HepG2 (cell line): ENCODE measurements around the gene CCT3. TPM values are rescaled to one million over a fixed set of nuclear protein-coding genes. Genes with fewer than 3 reads are reported as not detected.

Experiments
- CBFB ChIP-seq: sonication (generic); formaldehyde crosslinking; IDR thresholded peaks from 2 replicates; pipeline ENCODE4 v1.4.0; 2020; ENCODE audit warnings: missing genetic modification reagents
- GPN1 ChIP-seq: sonication (generic); formaldehyde crosslinking; IDR thresholded peaks from 2 replicates; pipeline ENCODE4 v1.5.1; 2020; ENCODE audit warnings: missing genetic modification reagents, borderline replicate concordance
- HMG20B ChIP-seq: conservative IDR thresholded peaks from 2 replicates; pipeline ENCODE4 v1.6.1; 2016; ENCODE audit warnings: missing genetic modification reagents, missing compliant biosample characterization
- HNRNPUL1 ChIP-seq: fragments of 200-400 bp; formaldehyde crosslinking; IDR thresholded peaks from 2 replicates; pipeline ENCODE4 v1.6.1; 2017; ENCODE audit warnings: low read depth, mild to moderate bottlenecking, low read length, moderate library complexity
- IRX3 ChIP-seq: sonication (generic); formaldehyde crosslinking; IDR thresholded peaks from 2 replicates; pipeline ENCODE4 v1.8.1; 2023; ENCODE audit warnings: mild to moderate bottlenecking, low read depth, missing genetic modification reagents, borderline replicate concordance
- KLF9 ChIP-seq: IDR thresholded peaks from 2 replicates; pipeline ENCODE4 v1.6.1; 2016; ENCODE audit warnings: low read depth
- MAF1 ChIP-seq: sonication (generic); formaldehyde crosslinking; IDR thresholded peaks from 2 replicates; pipeline ENCODE4 v1.5.0; 2020; ENCODE audit warnings: missing genetic modification reagents, borderline replicate concordance
- MXI1 ChIP-seq: IDR thresholded peaks from 3 replicates; pipeline ENCODE4 v1.6.1; 2012; ENCODE audit warnings: low read depth, low read length, inconsistent platforms, borderline replicate concordance
- NAIF1 ChIP-seq: sonication (generic); formaldehyde crosslinking; IDR thresholded peaks from 2 replicates; pipeline ENCODE4 v1.5.0; 2020; ENCODE audit warnings: mild to moderate bottlenecking, missing genetic modification reagents, borderline replicate concordance
- NPAS2 ChIP-seq: sonication (generic); formaldehyde crosslinking; IDR thresholded peaks from 2 replicates; pipeline ENCODE4 v1.8.0; 2022; ENCODE audit warnings: mild to moderate bottlenecking, missing genetic modification reagents, borderline replicate concordance
- NRL ChIP-seq: sonication (generic); formaldehyde crosslinking; IDR thresholded peaks from 2 replicates; pipeline ENCODE4 v1.5.0; 2020; ENCODE audit warnings: missing genetic modification reagents, mild to moderate bottlenecking, moderate library complexity, borderline replicate concordance
- ONECUT2 ChIP-seq: sonication (generic); formaldehyde crosslinking; IDR thresholded peaks from 2 replicates; pipeline ENCODE4 v1.4.0; 2020; ENCODE audit warnings: missing genetic modification reagents
- POLR2A ChIP-seq, 2 experiments: IDR thresholded peaks; 2 replicates each; pipeline ENCODE4 v1.6.1; 2011; ENCODE audit warnings: low read depth in 2 of 2, low read length in 2 of 2, mild to moderate bottlenecking in 1 of 2, moderate library complexity in 1 of 2; ENCODE audit not compliant: insufficient read depth in 1 of 2
- RFX1 ChIP-seq: fragments of 450-650 bp; IDR thresholded peaks from 2 replicates; pipeline ENCODE4 v1.6.1; 2017
- RXRA ChIP-seq: sonication (generic); formaldehyde crosslinking; IDR thresholded peaks from 2 replicates; pipeline ENCODE4 v1.5.1; 2020; ENCODE audit warnings: missing genetic modification reagents
- TEF ChIP-seq: sonication (generic); formaldehyde crosslinking; IDR thresholded peaks from 2 replicates; pipeline ENCODE4 v1.5.0; 2020; ENCODE audit warnings: missing genetic modification reagents
- TERF1 ChIP-seq: sonication (generic); formaldehyde crosslinking; IDR thresholded peaks from 2 replicates; pipeline ENCODE4 v1.8.0; 2022; ENCODE audit warnings: mild to moderate bottlenecking, missing genetic modification reagents, moderate library complexity
- ZKSCAN5 ChIP-seq: sonication (generic); formaldehyde crosslinking; IDR thresholded peaks from 2 replicates; pipeline ENCODE4 v1.5.1; 2020; ENCODE audit warnings: mild to moderate bottlenecking, missing genetic modification reagents
- ZNF121 ChIP-seq: sonication (generic); formaldehyde crosslinking; IDR thresholded peaks from 2 replicates; pipeline ENCODE4 v1.5.0; 2020; ENCODE audit warnings: mild to moderate bottlenecking, missing genetic modification reagents
- ZNF629 ChIP-seq: sonication (generic); formaldehyde crosslinking; conservative IDR thresholded peaks from 2 replicates; pipeline ENCODE4 v1.5.0; 2020; ENCODE audit warnings: missing genetic modification reagents
- ZNF720 ChIP-seq: sonication (generic); formaldehyde crosslinking; IDR thresholded peaks from 2 replicates; pipeline ENCODE4 v1.4.0; 2020; ENCODE audit warnings: missing genetic modification reagents
- ZNF75D ChIP-seq: sonication (generic); formaldehyde crosslinking; IDR thresholded peaks from 2 replicates; pipeline ENCODE4 v1.8.1; 2023; ENCODE audit warnings: missing genetic modification reagents, mild to moderate bottlenecking, borderline replicate concordance
- ZNF788 ChIP-seq: sonication (generic); formaldehyde crosslinking; IDR thresholded peaks from 2 replicates; pipeline ENCODE4 v1.5.0; 2020; ENCODE audit warnings: mild to moderate bottlenecking, missing genetic modification reagents, borderline replicate concordance
- ZNF850 ChIP-seq: sonication (generic); formaldehyde crosslinking; conservative IDR thresholded peaks from 2 replicates; pipeline ENCODE4 v1.9.0; 2021; ENCODE audit warnings: mild to moderate bottlenecking, missing genetic modification reagents
- polyA plus RNA-seq, 8 experiments: library from polyadenylated mRNA; depleted of rRNA in 3 of 8; stranded (reverse) in 7 of 8; unstranded in 1 of 8; fragments of >200 nt; fragmentation: Illumina TruSeq in 4 of 8; extraction: Trizol in 4 of 8; gene quantifications; 2 replicates each; pipeline versions ENCODE4 v1.2.1 to v1.2.3, GENCODE V29; 2011 to 2016; ENCODE audit warnings: low read depth in 4 of 8, missing spikeins in 1 of 8, mixed read lengths in 1 of 8; ENCODE audit not compliant: insufficient read depth in 1 of 8
- total RNA-seq, 5 experiments: library from RNA; depleted of rRNA; stranded (reverse); fragments of >200 nt; fragmentation: Illumina TruSeq; extraction: Trizol; gene quantifications; 2 replicates each; pipeline ENCODE4 v1.2.3, GENCODE V29; 2016; ENCODE audit warnings: low read depth in 1 of 5
- TF ChIP-seq, protein P1 (sequence below): sonication (generic); formaldehyde crosslinking; IDR thresholded peaks from 2 replicates; pipeline ENCODE4 v1.4.0; 2020; ENCODE audit warnings: missing genetic modification reagents
- TF ChIP-seq, protein P2 (sequence below): sonication (generic); formaldehyde crosslinking; IDR thresholded peaks from 2 replicates; pipeline ENCODE4 v1.5.0; 2020; ENCODE audit warnings: missing genetic modification reagents
- TF ChIP-seq, protein P3 (sequence below): sonication (generic); formaldehyde crosslinking; IDR thresholded peaks from 2 replicates; pipeline ENCODE4 v1.4.0; 2020; ENCODE audit warnings: mild to moderate bottlenecking, missing genetic modification reagents

The CCT3 gene
- total and polyA plus RNA-seq, 2 of the 13 experiments (the other 11 are each of a cell fraction or from before 2014, with no cell fraction given): 319 to 615 TPM

- TF ChIP-seq IRX3 (CRISPR knock-in tag) (0 out of 2 replicates have a peak, but pooled peaks have one; percentile 19), ZNF788 (CRISPR knock-in tag) (no peak), RFX1 (no peak), ZNF629 (no peak), RXRA (CRISPR knock-in tag) (no peak), NAIF1 (CRISPR knock-in tag) (0 out of 2 replicates have a peak, but pooled peaks have one; percentile 16), TERF1 (CRISPR knock-in tag) (no peak), ZNF720 (CRISPR knock-in tag) (no peak), ZNF121 (peak; percentile 76), NPAS2 (CRISPR knock-in tag) (no peak), POLR2A (IDR thresholded peaks at IDR 0.05; ENCODE audit: insufficient read depth in 1 of 2, low read depth in 2 of 2, low read length in 2 of 2) (peak; percentile 60 to 80; a peak in 2 of 4 replicates), GPN1 (CRISPR knock-in tag) (no peak), MXI1 (no peak), ZNF75D (CRISPR knock-in tag) (no peak), CBFB (CRISPR knock-in tag) (no peak), HMG20B (CRISPR knock-in tag) (no peak), ZKSCAN5 (CRISPR knock-in tag) (no peak), ONECUT2 (CRISPR knock-in tag) (no peak), NRL (CRISPR knock-in tag) (no peak), HNRNPUL1 (no peak), TEF (CRISPR knock-in tag) (no peak), MAF1 (no peak), ZNF850 (CRISPR knock-in tag) (no peak), KLF9 (CRISPR knock-in tag) (no peak)
- TF ChIP-seq, protein P1, sequence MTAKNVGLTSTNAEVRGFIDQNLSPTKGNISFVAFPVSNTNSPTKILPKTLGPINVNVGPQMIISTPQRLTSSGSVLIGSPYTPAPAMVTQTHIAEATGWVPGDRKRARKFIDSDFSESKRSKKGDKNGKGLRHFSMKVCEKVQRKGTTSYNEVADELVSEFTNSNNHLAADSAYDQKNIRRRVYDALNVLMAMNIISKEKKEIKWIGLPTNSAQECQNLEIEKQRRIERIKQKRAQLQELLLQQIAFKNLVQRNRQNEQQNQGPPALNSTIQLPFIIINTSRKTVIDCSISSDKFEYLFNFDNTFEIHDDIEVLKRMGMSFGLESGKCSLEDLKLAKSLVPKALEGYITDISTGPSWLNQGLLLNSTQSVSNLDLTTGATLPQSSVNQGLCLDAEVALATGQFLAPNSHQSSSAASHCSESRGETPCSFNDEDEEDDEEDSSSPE: no peak
- TF ChIP-seq, protein P2, sequence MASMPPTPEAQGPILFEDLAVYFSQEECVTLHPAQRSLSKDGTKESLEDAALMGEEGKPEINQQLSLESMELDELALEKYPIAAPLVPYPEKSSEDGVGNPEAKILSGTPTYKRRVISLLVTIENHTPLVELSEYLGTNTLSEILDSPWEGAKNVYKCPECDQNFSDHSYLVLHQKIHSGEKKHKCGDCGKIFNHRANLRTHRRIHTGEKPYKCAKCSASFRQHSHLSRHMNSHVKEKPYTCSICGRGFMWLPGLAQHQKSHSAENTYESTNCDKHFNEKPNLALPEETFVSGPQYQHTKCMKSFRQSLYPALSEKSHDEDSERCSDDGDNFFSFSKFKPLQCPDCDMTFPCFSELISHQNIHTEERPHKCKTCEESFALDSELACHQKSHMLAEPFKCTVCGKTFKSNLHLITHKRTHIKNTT (CRISPR knock-in tag): no peak
- TF ChIP-seq, protein P3, sequence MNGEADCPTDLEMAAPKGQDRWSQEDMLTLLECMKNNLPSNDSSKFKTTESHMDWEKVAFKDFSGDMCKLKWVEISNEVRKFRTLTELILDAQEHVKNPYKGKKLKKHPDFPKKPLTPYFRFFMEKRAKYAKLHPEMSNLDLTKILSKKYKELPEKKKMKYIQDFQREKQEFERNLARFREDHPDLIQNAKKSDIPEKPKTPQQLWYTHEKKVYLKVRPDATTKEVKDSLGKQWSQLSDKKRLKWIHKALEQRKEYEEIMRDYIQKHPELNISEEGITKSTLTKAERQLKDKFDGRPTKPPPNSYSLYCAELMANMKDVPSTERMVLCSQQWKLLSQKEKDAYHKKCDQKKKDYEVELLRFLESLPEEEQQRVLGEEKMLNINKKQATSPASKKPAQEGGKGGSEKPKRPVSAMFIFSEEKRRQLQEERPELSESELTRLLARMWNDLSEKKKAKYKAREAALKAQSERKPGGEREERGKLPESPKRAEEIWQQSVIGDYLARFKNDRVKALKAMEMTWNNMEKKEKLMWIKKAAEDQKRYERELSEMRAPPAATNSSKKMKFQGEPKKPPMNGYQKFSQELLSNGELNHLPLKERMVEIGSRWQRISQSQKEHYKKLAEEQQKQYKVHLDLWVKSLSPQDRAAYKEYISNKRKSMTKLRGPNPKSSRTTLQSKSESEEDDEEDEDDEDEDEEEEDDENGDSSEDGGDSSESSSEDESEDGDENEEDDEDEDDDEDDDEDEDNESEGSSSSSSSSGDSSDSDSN (CRISPR knock-in tag): no peak
These were observed 30.1 kb upstream of the CCT3 start (continued) for GRCh38 chr1:156368157-156368658.
